Stimulated activated CD8-positive, alpha-beta memory T cell treated with anti-CD3 and anti-CD28 coated beads, Interleukin-12 subunit alpha, Interleukin-12 subunit beta, amount 100 ng/mL, for 24 hours (primary cell): ENCODE data around the gene ABCF1.

Experiments used
- DNase-seq: peaks from one replicate; pipeline ENCODE4 v3.0.0-alpha.2; 2020; ENCODE audit errors: extremely low read depth

ABCF1 gene

DNA sequence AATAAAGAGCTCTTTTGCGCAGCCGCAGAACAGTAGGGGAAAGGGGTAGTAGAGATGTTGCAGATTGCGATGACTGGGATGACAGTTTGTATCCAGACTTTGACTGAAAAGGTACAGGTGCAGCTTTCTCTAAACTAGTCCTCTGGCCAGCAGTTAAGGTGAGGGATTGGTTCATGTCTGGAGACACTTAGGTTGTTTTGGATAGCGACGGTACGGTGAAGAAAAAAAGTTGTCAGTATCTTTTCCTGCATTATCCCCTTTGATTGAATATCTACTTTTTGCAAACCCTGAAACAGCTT lies 13.6 kb upstream of the ABCF1 start:
- no peak for DNase-seq

DNA sequence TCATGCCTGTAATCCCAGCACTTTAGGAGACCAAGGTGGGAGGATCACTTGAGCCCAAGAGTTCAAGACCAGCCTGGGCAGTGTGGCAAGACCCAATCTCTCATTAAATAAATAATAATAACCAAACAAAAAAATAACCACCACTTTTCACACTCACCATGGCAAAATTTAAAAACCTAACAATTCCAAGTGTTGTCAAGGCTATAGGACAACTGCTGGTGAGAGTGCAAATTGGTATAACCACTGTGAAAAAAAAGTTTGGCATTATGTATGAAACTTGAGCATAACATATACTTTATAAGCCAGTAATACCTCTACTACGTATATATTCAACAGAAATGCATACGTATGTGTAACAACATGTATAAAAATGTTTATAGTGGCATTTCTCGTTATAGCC lies 10.3 kb upstream of the ABCF1 start:
- no peak for DNase-seq

- no peak for DNase-seq
Measured at GRCh38 chr6:30562470-30563425, 8.5 kb upstream of the ABCF1 start.

DNA sequence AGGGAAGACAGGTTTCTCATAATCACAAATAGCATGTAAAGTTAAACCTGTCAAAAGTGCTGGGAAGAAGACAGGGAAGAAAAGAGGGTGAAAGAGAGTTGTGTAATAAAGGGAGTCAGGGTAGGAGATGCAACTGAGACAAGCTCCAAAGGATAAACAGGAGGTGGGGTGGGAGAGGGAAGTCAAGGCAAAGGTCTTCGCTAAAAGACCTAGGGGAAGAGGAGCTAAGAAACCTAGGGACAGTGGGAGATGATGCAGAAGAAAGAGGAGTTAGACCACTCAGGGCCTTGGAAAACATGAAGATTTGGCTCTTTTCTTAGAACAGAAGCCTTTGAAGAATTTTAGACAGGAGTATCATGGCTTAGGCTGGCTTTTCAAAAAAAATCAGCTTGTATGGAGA lies 7.1 kb upstream of the ABCF1 start:
- no peak for DNase-seq

- no peak for DNase-seq
Measured at GRCh38 chr6:30565772-30566171, 5.5 kb upstream of the ABCF1 start.

GRCh38 chr6:30568245-30568644 lies 3.0 kb upstream of the ABCF1 start:
- no peak for DNase-seq

DNA sequence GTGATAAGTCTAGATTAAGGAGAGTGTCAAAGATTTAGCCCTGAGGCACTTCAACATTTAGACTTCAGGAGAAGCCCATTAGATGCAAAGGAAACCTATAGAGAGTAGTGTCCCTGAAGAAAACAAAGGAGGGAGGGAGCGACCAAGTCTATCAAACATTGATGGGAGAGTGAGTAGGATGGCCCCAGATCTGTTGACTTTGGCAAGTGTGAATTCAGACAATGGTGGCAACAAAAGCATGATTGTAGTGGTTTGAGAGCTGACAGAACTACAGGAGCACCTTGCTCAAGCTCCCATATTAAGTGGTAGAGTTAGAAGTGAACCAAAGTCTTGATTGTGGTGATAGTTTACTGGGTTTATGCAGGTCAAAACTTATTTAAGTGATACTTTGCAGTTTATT lies 979 bp upstream of the ABCF1 start:
- DNase-seq: no peak

DNA sequence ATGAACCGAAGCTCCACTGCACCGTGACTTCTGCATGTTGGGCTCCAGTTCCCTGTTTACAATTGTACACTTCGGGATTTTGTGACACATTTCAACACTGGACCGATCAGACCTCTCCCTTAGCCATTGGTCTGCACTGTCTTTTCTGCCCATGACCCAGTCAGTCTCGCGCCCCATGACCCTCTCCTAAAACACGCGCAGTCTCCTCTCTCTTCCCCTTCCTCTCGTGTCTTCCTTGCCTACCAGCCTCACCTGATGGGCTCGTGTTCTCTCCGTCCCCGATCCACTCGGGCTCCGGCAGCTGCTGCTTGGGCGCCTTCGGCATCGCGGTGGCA lies 535 bp upstream of the ABCF1 start:
- no peak for DNase-seq

GRCh38 chr6:30571762-30572082 lies 480 bp downstream of the ABCF1 start:
- DNase-seq: no peak

GRCh38 chr6:30572148-30572547 lies 906 bp downstream of the ABCF1 start:
- no peak for DNase-seq

DNA sequence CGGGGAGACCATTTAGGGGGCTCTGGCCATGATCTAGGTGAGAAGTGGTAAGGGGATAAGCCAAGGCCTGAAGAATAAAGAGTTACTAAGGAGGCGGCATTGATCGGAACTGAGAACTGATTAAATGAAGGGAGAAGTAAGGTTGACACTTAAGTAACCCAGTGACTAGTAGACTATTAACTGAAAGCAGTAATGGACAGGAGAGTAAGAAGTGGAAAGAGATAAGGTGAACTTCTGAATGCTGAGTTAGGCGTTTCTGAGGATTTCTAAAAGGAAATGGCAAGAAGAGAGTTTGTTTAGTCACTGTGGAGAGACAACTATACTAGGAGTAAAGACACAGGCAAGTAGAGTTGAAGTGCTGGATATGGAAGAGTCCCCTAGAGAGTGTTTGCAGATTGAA lies 1.9 kb downstream of the ABCF1 start:
- no peak for DNase-seq

- no peak for DNase-seq
Measured at GRCh38 chr6:30578051-30578450, 6.8 kb downstream of the ABCF1 start.

DNA sequence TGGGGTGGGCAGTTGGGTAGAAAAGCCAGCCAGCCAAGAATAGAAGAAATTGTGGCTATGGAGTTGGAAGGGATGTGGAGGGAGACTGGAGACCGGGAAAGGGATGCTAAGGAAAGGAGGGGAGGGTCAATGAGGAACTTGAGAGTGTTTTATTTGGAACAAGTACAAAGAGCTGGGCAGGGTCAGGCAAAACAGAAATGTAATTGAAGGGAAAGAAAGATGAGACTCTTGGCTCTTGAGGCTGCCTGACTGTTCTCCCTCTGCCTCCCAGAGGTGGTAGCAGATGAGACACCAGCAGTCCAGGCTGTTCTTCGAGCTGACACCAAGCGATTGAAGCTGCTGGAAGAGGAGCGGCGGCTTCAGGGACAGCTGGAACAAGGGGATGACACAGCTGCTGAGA lies 12.7 kb downstream of the ABCF1 start:
- no peak for DNase-seq

DNA sequence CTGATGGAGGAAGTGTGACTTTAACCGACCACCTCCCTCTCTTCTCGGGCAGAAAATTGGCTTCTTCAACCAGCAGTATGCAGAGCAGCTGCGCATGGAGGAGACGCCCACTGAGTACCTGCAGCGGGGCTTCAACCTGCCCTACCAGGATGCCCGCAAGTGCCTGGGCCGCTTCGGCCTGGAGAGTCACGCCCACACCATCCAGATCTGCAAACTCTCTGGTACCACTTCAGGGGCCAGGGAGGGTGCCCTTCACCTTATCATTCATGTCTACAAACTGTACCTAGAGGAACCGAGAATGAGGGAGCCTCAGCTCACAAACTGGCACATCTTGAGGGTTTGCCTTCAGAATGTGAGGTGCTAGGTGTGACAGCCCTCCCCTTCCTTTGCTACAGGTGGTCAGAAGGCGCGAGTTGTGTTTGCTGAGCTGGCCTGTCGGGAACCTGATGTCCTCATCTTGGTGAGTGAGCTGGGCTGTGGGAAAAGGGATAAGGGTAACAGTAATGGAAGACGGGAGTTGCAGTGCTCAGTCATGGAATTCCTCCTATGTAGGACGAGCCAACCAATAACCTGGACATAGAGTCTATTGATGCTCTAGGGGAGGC lies 18.6 kb downstream of the ABCF1 start:
- no peak for DNase-seq

- no peak for DNase-seq
Measured at GRCh38 chr6:30590509-30590908, 19.3 kb downstream of the ABCF1 start.

- DNase-seq: no peak
Measured at GRCh38 chr6:30591008-30591407, 19.8 kb downstream of the ABCF1 start.

DNA sequence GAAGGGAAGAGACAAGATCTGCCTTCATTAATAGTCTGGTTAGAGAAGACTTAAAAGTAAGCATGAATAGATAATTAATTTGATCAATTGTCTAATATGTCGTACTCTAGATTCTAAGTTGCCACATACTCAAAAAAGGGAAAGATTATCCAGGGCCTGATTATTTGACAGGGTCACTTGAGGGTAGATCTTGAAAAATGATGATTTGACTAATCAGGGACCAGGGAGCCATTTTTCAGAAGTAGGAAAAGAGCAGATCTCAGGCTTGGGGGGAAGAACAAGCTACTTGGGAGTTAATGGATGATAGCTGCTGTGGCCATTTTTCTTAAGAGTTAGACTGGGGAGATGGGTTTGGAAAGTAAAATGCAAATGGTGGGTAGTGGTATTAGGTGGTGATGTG lies 21.0 kb downstream of the ABCF1 start:
- no peak for DNase-seq

- DNase-seq: peak; percentile 23
Measured at GRCh38 chr6:30597315-30598144, 26.3 kb downstream of the ABCF1 start.

DNA sequence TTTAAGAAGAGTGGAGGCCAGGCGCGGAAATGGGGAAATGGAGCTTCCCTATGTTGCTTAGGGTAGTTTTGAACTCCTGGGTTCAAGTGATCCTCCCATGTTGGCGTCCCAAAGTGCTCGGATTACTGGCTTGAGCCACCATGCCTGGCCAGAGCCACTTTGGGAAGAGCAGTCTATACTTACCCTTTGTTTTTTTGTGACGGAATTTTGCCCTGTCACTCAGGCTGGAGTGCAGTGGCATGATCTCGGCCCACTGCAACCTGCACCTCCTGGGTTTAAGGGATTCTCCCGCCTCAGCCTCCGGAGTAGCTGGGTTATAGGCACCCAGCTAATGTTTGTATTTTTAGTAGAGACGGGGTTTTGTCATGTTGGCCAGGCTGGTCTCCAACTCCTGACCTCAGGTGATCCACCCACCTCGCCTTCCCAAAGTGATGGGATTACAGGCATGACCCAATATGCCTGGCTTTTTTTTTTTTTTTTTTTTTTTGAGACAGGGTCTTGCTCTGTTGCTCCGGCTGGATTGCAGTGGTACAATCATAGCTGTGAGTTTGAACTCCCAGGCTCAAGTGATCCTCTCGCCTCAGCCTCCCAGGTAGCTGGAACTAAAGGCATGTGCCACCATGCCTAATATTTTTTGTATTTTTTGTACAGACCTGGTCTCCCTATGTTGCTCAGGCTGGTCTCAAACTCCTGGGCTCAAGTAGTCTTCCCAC lies 27.8 kb downstream of the ABCF1 start:
- no peak for DNase-seq

GRCh38 chr6:30599625-30600324 lies 28.5 kb downstream of the ABCF1 start:
- DNase-seq: no peak

- DNase-seq: no peak
Measured at GRCh38 chr6:30600451-30600961, 29.3 kb downstream of the ABCF1 start.

GRCh38 chr6:30601436-30601814 lies 30.2 kb downstream of the ABCF1 start:
- no peak for DNase-seq
